Measurements from ENCODE around the gene RCAN2.

Gene RCAN2

DNA sequence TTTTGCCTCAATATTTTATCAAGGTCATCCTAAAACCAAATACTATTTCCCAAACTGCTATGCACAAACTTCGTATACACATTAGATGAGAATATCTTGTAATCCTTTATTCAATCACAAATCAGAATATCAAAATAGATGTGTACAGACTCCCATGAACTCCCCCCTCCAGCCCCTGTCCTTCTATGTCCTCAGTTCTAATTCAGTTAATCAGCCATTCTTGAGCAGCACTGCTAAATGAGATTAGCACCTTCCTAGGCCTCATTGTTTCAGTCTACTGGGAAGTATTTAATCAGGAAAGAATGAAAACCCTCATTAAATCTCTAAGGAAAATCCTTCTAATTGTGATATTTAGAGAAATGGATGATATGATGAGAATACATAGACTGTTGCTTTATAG lies 36.6 kb downstream of the RCAN2 start:
- DNase-seq = no peak
- H4K20me1 ChIP-seq (ENCODE audit: insufficient read depth, low read length) = no peaks in the 10 kb centered on the region
- no peak overlapping the region for H2AFZ ChIP-seq (ENCODE audit: low read length)
- no peaks in the 10 kb centered on the region for H3K4me1 ChIP-seq (ENCODE audit: low read length)
- no peaks in the 10 kb centered on the region for H3K9me2 ChIP-seq (replicated peaks; ENCODE audit: insufficient read depth, low read length)
- no peak overlapping the region for H3K9ac ChIP-seq (ENCODE audit: low read length)
- no peaks in the 10 kb centered on the region for H3F3A ChIP-seq (ENCODE audit: insufficient read depth, low read length)
- H3K9me3 ChIP-seq (replicated peaks; ENCODE audit: insufficient read depth, low read length) = no peaks in the 10 kb centered on the region
- no peak overlapping the region for H3K27ac ChIP-seq (ENCODE audit: low read length)
- H3K79me2 ChIP-seq (ENCODE audit: low read length) = no peaks in the 10 kb centered on the region
- H3K4me3 ChIP-seq (ENCODE audit: low read length) = no peak overlapping the region
- H3K36me3 ChIP-seq (replicated peaks; ENCODE audit: insufficient read depth, low read length) = no peaks in the 10 kb centered on the region
- no peaks in the 10 kb centered on the region for H3K27me3 ChIP-seq (replicated peaks; ENCODE audit: insufficient read depth, low read length)
- TF ChIP-seq EZH2 (optimal IDR thresholded peaks at IDR 0.05; ENCODE audit: low read depth, low read length) = no peak
- no peak for TF ChIP-seq EZH2phosphoT487 (IDR thresholded peaks at IDR 0.05; ENCODE audit: low read length)
- TF ChIP-seq, protein P1, sequence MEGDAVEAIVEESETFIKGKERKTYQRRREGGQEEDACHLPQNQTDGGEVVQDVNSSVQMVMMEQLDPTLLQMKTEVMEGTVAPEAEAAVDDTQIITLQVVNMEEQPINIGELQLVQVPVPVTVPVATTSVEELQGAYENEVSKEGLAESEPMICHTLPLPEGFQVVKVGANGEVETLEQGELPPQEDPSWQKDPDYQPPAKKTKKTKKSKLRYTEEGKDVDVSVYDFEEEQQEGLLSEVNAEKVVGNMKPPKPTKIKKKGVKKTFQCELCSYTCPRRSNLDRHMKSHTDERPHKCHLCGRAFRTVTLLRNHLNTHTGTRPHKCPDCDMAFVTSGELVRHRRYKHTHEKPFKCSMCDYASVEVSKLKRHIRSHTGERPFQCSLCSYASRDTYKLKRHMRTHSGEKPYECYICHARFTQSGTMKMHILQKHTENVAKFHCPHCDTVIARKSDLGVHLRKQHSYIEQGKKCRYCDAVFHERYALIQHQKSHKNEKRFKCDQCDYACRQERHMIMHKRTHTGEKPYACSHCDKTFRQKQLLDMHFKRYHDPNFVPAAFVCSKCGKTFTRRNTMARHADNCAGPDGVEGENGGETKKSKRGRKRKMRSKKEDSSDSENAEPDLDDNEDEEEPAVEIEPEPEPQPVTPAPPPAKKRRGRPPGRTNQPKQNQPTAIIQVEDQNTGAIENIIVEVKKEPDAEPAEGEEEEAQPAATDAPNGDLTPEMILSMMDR (IDR thresholded peaks at IDR 0.05; ENCODE audit: low read length) = no peak
- H3K4me2 ChIP-seq (ENCODE audit: low read depth, low read length) = no peak overlapping the region

- Histone ChIP-seq H3K9me3 (replicated peaks; ENCODE audit: insufficient read depth, low read length) (no peaks in the 10 kb centered on the region), H3K4me2 (ENCODE audit: low read depth, low read length) (no peak overlapping the region), H3F3A (ENCODE audit: insufficient read depth, low read length) (no peaks in the 10 kb centered on the region), H4K20me1 (ENCODE audit: insufficient read depth, low read length) (no peaks in the 10 kb centered on the region), H3K4me1 (ENCODE audit: low read length) (no peaks in the 10 kb centered on the region), H3K27ac (ENCODE audit: low read length) (no peak overlapping the region), H3K4me3 (ENCODE audit: low read length) (no peak overlapping the region), H3K79me2 (ENCODE audit: low read length) (no peaks in the 10 kb centered on the region), H2AFZ (ENCODE audit: low read length) (no peak overlapping the region), H3K27me3 (replicated peaks; ENCODE audit: insufficient read depth, low read length) (no peaks in the 10 kb centered on the region), H3K9me2 (replicated peaks; ENCODE audit: insufficient read depth, low read length) (no peaks in the 10 kb centered on the region), H3K36me3 (replicated peaks; ENCODE audit: insufficient read depth, low read length) (no peaks in the 10 kb centered on the region), H3K9ac (ENCODE audit: low read length) (no peak overlapping the region)
- no peak for TF ChIP-seq EZH2 (optimal IDR thresholded peaks at IDR 0.05; ENCODE audit: low read depth, low read length)
- no peak for TF ChIP-seq EZH2phosphoT487 (IDR thresholded peaks at IDR 0.05; ENCODE audit: low read length)
- TF ChIP-seq, protein P1 (IDR thresholded peaks at IDR 0.05; ENCODE audit: low read length) = no peak
- DNase-seq = no peak
Observed at GRCh38 chr6:46453741-46454316, 37.4 kb downstream of the RCAN2 start.

- Histone ChIP-seq H3F3A (ENCODE audit: insufficient read depth, low read length) (no peaks in the 10 kb centered on the region), H3K9ac (ENCODE audit: low read length) (no peak overlapping the region), H3K4me1 (ENCODE audit: low read length) (no peaks in the 10 kb centered on the region), H3K36me3 (replicated peaks; ENCODE audit: insufficient read depth, low read length) (no peaks in the 10 kb centered on the region), H3K4me2 (ENCODE audit: low read depth, low read length) (no peak overlapping the region), H3K9me3 (replicated peaks; ENCODE audit: insufficient read depth, low read length) (no peaks in the 10 kb centered on the region), H3K79me2 (ENCODE audit: low read length) (no peaks in the 10 kb centered on the region), H3K27me3 (replicated peaks; ENCODE audit: insufficient read depth, low read length) (no peaks in the 10 kb centered on the region), H2AFZ (ENCODE audit: low read length) (no peak overlapping the region), H4K20me1 (ENCODE audit: insufficient read depth, low read length) (no peaks in the 10 kb centered on the region), H3K27ac (ENCODE audit: low read length) (no peak overlapping the region), H3K9me2 (replicated peaks; ENCODE audit: insufficient read depth, low read length) (no peaks in the 10 kb centered on the region), H3K4me3 (ENCODE audit: low read length) (no peak overlapping the region)
- no peak for DNase-seq
- TF ChIP-seq, protein P1 (IDR thresholded peaks at IDR 0.05; ENCODE audit: low read length) = no peak
- TF ChIP-seq EZH2phosphoT487 (IDR thresholded peaks at IDR 0.05; ENCODE audit: low read length) (no peak), EZH2 (optimal IDR thresholded peaks at IDR 0.05; ENCODE audit: low read depth, low read length) (no peak)
Observed at GRCh38 chr6:46453216-46453615, 38.0 kb downstream of the RCAN2 start.
